Karpas-422 (cell line): ENCODE measurements around the gene DTNA. TPM values are rescaled to one million over a fixed set of nuclear protein-coding genes. Genes with fewer than 3 reads are reported as not detected.

Experiments
- DNase-seq: peaks from one replicate; pipeline ENCODE4 v3.0.0-alpha.2; 2015
- H2AFZ ChIP-seq: fragments of 200-600 bp; sonication (generic); 2 replicates; pipeline ENCODE4 v1.6.1; 2014; ENCODE audit warnings: antibody characterized with exemption, low read length, mixed read lengths
- H3K27ac ChIP-seq: fragments of 200-600 bp; sonication (generic); 2 replicates; pipeline ENCODE4 v1.5.1; 2014; ENCODE audit warnings: mild to moderate bottlenecking, low read length, moderate library complexity
- H3K27me3 ChIP-seq: fragments of 200-600 bp; sonication (generic); 2 replicates; pipeline ENCODE4 v1.6.1; 2014; ENCODE audit warnings: low read length, mixed read lengths
- H3K36me3 ChIP-seq: fragments of 200-600 bp; sonication (generic); 2 replicates; pipeline ENCODE4 v1.6.1; 2014; ENCODE audit warnings: low read length, mixed read lengths; ENCODE audit not compliant: insufficient read depth
- H3K4me1 ChIP-seq: fragments of 200-600 bp; sonication (generic); 2 replicates; pipeline ENCODE4 v1.6.1; 2014; ENCODE audit warnings: mild to moderate bottlenecking, low read length, mixed read lengths
- H3K4me2 ChIP-seq: fragments of 200-600 bp; sonication (generic); 2 replicates; pipeline ENCODE4 v1.6.1; 2014; ENCODE audit warnings: low read length, low read depth, mild to moderate bottlenecking; ENCODE audit not compliant: poor library complexity, severe bottlenecking
- H3K4me3 ChIP-seq: fragments of 200-600 bp; sonication (generic); 2 replicates; pipeline ENCODE4 v1.5.1; 2014; ENCODE audit warnings: mild to moderate bottlenecking, antibody characterized with exemption, low read length, mixed read lengths
- H3K79me2 ChIP-seq: fragments of 200-600 bp; sonication (generic); 2 replicates; pipeline ENCODE4 v1.6.1; 2014; ENCODE audit warnings: mild to moderate bottlenecking, low read length, mixed read lengths
- H3K9ac ChIP-seq: fragments of 200-600 bp; sonication (generic); 2 replicates; pipeline ENCODE4 v1.6.0; 2014; ENCODE audit warnings: low read length
- H3K9me2 ChIP-seq: fragments of 200-600 bp; sonication (generic), shearing (Covaris generic); replicated peaks from 2 replicates; pipeline ENCODE4 v1.6.0; 2014; ENCODE audit warnings: mild to moderate bottlenecking, low read length, moderate library complexity; ENCODE audit not compliant: insufficient read depth
- H3K9me3 ChIP-seq: fragments of 300-700, 200-600 bp; sonication (generic); 2 replicates; pipeline ENCODE4 v1.6.1; 2014; ENCODE audit warnings: low read length, mixed read lengths
- H4K20me1 ChIP-seq: fragments of 200-600 bp; sonication (generic); 2 replicates; pipeline ENCODE4 v1.6.1; 2014; ENCODE audit warnings: mild to moderate bottlenecking, antibody characterized with exemption, low read length, low read depth; ENCODE audit not compliant: insufficient read depth
- total RNA-seq: library from RNA; depleted of rRNA; stranded (reverse); fragments of >200 nt; shearing (Covaris generic); gene quantifications from 2 replicates; pipeline ENCODE4 v1.2.3, GENCODE V29; 2014; ENCODE audit warnings: low replicate concordance

The DTNA gene
- total RNA-seq, 1 experiment from 2014 or later: not detected

GRCh38 chr18:34740724-34741123, 30.6 kb downstream of the DTNA start:
- peaks cover 4% of the 10 kb centered on the region; the same call in 1 of the 2 replicates for H3K4me1 ChIP-seq
- no peak overlapping the region for H3K4me3 ChIP-seq
- H3K9me3 ChIP-seq: no peaks in the 10 kb centered on the region
- H4K20me1 ChIP-seq: no peaks in the 10 kb centered on the region
- no peak for DNase-seq
- no peak overlapping the region for H3K4me2 ChIP-seq
- H3K27me3 ChIP-seq: no peaks in the 10 kb centered on the region
- H3K36me3 ChIP-seq: no peaks in the 10 kb centered on the region
- no peak overlapping the region for H3K27ac ChIP-seq
- H3K9me2 ChIP-seq: no peaks in the 10 kb centered on the region
- H3K79me2 ChIP-seq: no peaks in the 10 kb centered on the region
- no peak overlapping the region for H3K9ac ChIP-seq
- H2AFZ ChIP-seq: no peak overlapping the region

DNA sequence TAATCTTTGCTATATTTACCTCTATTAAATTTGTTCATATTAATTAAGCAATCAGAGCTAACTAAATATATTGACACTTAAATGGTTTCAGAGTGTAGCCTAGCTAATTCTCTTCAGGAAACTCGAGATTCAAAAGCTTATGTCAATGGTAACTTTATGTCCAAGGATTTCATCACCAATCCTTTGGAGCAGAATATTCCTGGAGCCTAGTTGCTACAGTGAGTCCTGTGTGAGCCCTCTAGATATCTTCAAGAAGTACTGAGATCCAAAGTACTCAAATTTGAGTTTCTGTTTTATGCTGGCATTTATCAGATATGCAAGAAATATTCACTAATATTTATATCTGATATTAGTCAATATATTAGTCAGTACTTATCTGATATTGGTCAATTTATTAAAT, 31.3 kb downstream of the DTNA start:
- H3K27me3 ChIP-seq: no peaks in the 10 kb centered on the region
- H4K20me1 ChIP-seq: no peaks in the 10 kb centered on the region
- no peak overlapping the region for H3K4me2 ChIP-seq
- no peaks in the 10 kb centered on the region for H3K9me2 ChIP-seq
- peaks cover 4% of the 10 kb centered on the region; the same call in 1 of the 2 replicates for H3K4me1 ChIP-seq
- H2AFZ ChIP-seq: no peak overlapping the region
- H3K36me3 ChIP-seq: no peaks in the 10 kb centered on the region
- DNase-seq: no peak
- H3K79me2 ChIP-seq: no peaks in the 10 kb centered on the region
- no peaks in the 10 kb centered on the region for H3K9me3 ChIP-seq
- no peak overlapping the region for H3K4me3 ChIP-seq
- H3K27ac ChIP-seq: no peak overlapping the region
- no peak overlapping the region for H3K9ac ChIP-seq

- no peaks in the 10 kb centered on the region for H3K9me2 ChIP-seq
- no peaks in the 10 kb centered on the region for H3K36me3 ChIP-seq
- no peak overlapping the region for H3K4me2 ChIP-seq
- no peak overlapping the region for H3K4me3 ChIP-seq
- no peak overlapping the region for H3K9ac ChIP-seq
- H3K79me2 ChIP-seq: no peaks in the 10 kb centered on the region
- no peak for DNase-seq
- peaks cover 4% of the 10 kb centered on the region; the same call in 1 of the 2 replicates for H3K4me1 ChIP-seq
- H3K27me3 ChIP-seq: no peaks in the 10 kb centered on the region
- H3K9me3 ChIP-seq: no peaks in the 10 kb centered on the region
- H3K27ac ChIP-seq: no peak overlapping the region
- no peak overlapping the region for H2AFZ ChIP-seq
- H4K20me1 ChIP-seq: no peaks in the 10 kb centered on the region
These were observed 32.8 kb downstream of the DTNA start for GRCh38 chr18:34742891-34743341.

GRCh38 chr18:34744569-34744968, 34.5 kb downstream of the DTNA start:
- Histone ChIP-seq H3K27ac (no peak overlapping the region), H3K4me3 (no peak overlapping the region), H3K9me3 (no peaks in the 10 kb centered on the region), H3K9me2 (no peaks in the 10 kb centered on the region), H3K36me3 (no peaks in the 10 kb centered on the region), H3K4me1 (peaks cover under 1% of the 10 kb centered on the region; the same call in 1 of the 2 replicates), H2AFZ (no peak overlapping the region), H3K27me3 (no peaks in the 10 kb centered on the region), H3K79me2 (no peaks in the 10 kb centered on the region), H4K20me1 (no peaks in the 10 kb centered on the region), H3K4me2 (no peak overlapping the region), H3K9ac (no peak overlapping the region)
- no peak for DNase-seq

GRCh38 chr18:34746614-34747013, 36.5 kb downstream of the DTNA start:
- no peak overlapping the region for H3K9ac ChIP-seq
- H4K20me1 ChIP-seq: no peaks in the 10 kb centered on the region
- H3K9me3 ChIP-seq: no peaks in the 10 kb centered on the region
- H3K36me3 ChIP-seq: no peaks in the 10 kb centered on the region
- no peaks in the 10 kb centered on the region for H3K27me3 ChIP-seq
- H3K4me3 ChIP-seq: no peak overlapping the region
- no peak overlapping the region for H3K4me2 ChIP-seq
- H3K4me1 ChIP-seq: no peaks in the 10 kb centered on the region
- no peak overlapping the region for H2AFZ ChIP-seq
- DNase-seq: no peak
- H3K9me2 ChIP-seq: no peaks in the 10 kb centered on the region
- no peak overlapping the region for H3K27ac ChIP-seq
- no peaks in the 10 kb centered on the region for H3K79me2 ChIP-seq

DNA sequence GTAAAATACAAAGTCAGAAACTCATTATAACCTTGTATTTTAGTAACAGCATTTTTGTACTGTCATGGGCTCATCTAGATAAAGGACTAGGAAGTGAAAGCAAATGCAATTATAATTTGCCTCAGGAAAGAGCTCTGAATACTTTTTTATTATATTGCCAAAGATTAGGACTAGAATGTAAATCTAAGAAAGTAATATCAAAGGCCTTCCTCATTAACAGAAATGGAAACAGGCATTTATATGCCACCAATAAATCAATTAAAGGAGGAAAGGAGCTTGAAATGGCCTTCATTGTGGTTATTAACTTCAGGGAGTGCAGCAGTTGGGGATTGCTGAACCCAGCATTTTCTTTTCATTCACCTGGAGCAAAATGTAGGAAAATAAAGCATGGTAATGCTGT, 39.6 kb downstream of the DTNA start:
- Histone ChIP-seq H4K20me1 (no peaks in the 10 kb centered on the region), H3K9me2 (no peaks in the 10 kb centered on the region), H3K27ac (no peak overlapping the region), H3K9me3 (no peaks in the 10 kb centered on the region), H3K27me3 (no peaks in the 10 kb centered on the region), H3K9ac (no peak overlapping the region), H3K4me1 (no peaks in the 10 kb centered on the region), H2AFZ (no peak overlapping the region), H3K4me3 (no peak overlapping the region), H3K4me2 (no peak overlapping the region), H3K36me3 (no peaks in the 10 kb centered on the region), H3K79me2 (no peaks in the 10 kb centered on the region)
- DNase-seq: no peak

GRCh38 chr18:34752056-34752455, 42.0 kb downstream of the DTNA start:
- Histone ChIP-seq H3K27ac (no peak overlapping the region), H4K20me1 (no peaks in the 10 kb centered on the region), H3K4me1 (no peaks in the 10 kb centered on the region), H3K4me3 (no peak overlapping the region), H2AFZ (no peak overlapping the region), H3K9me2 (no peaks in the 10 kb centered on the region), H3K36me3 (no peaks in the 10 kb centered on the region), H3K27me3 (no peaks in the 10 kb centered on the region), H3K9ac (no peak overlapping the region), H3K79me2 (no peaks in the 10 kb centered on the region), H3K4me2 (no peak overlapping the region), H3K9me3 (no peaks in the 10 kb centered on the region)
- no peak for DNase-seq

GRCh38 chr18:34754300-34754699, 44.2 kb downstream of the DTNA start:
- no peaks in the 10 kb centered on the region for H3K9me3 ChIP-seq
- H3K9ac ChIP-seq: no peak overlapping the region
- H3K4me3 ChIP-seq: no peak overlapping the region
- no peak for DNase-seq
- H3K27ac ChIP-seq: no peak overlapping the region
- H3K4me2 ChIP-seq: no peak overlapping the region
- no peaks in the 10 kb centered on the region for H4K20me1 ChIP-seq
- no peaks in the 10 kb centered on the region for H3K4me1 ChIP-seq
- no peaks in the 10 kb centered on the region for H3K79me2 ChIP-seq
- no peak overlapping the region for H2AFZ ChIP-seq
- no peaks in the 10 kb centered on the region for H3K27me3 ChIP-seq
- H3K36me3 ChIP-seq: no peaks in the 10 kb centered on the region
- H3K9me2 ChIP-seq: no peaks in the 10 kb centered on the region

- Histone ChIP-seq H3K4me1 (no peaks in the 10 kb centered on the region), H3K79me2 (no peaks in the 10 kb centered on the region), H3K36me3 (no peaks in the 10 kb centered on the region), H3K27me3 (no peaks in the 10 kb centered on the region), H3K9me3 (no peaks in the 10 kb centered on the region), H4K20me1 (no peaks in the 10 kb centered on the region), H3K27ac (no peak overlapping the region), H3K9ac (no peak overlapping the region), H3K9me2 (no peaks in the 10 kb centered on the region), H3K4me3 (no peak overlapping the region), H3K4me2 (no peak overlapping the region), H2AFZ (no peak overlapping the region)
- DNase-seq: no peak
These were observed 47.6 kb downstream of the DTNA start for GRCh38 chr18:34757666-34758065.
